Progenitor cell of endocrine pancreas (in vitro differentiated cells): ENCODE measurements around the gene ATP6V1G2. TPM values are rescaled to one million over a fixed set of nuclear protein-coding genes. Genes with fewer than 3 reads are reported as not detected.
A peak's percentile ranks its signal among the peaks of the same experiment; 100 is the strongest.

Experiments
- DNase-seq: peaks from one replicate; pipeline ENCODE4 v3.0.0; 2021; ENCODE audit warnings: low spot score; ENCODE audit not compliant: unreplicated experiment
- H3K27ac Mint-ChIP-seq: 2 replicates; pipeline ENCODE4 v1.8.0; 2021; ENCODE audit warnings: mild to moderate bottlenecking, moderate library complexity, mixed read lengths
- H3K27me3 Mint-ChIP-seq: 2 replicates; pipeline ENCODE4 v1.8.0; 2021; ENCODE audit warnings: mixed read lengths
- H3K36me3 Mint-ChIP-seq: 2 replicates; pipeline ENCODE4 v1.8.0; 2022; ENCODE audit warnings: mixed read lengths; ENCODE audit not compliant: insufficient read depth
- H3K4me1 Mint-ChIP-seq: 2 replicates; pipeline ENCODE4 v1.8.0; 2021; ENCODE audit warnings: low read depth, mixed read lengths
- H3K4me3 Mint-ChIP-seq: 2 replicates; pipeline ENCODE4 v1.8.0; 2021; ENCODE audit warnings: low read depth, mild to moderate bottlenecking, moderate library complexity, mixed read lengths
- H3K9me3 Mint-ChIP-seq: 2 replicates; pipeline ENCODE4 v1.8.0; 2021; ENCODE audit warnings: low read depth, mixed read lengths
- total RNA-seq: library from RNA; stranded (reverse); gene quantifications from 2 replicates; pipeline ENCODE4 v1.2.1, GENCODE V29; 2021
- TF ChIP-seq, protein P1 (sequence below): fragments of 200-600 bp; sonication (generic); IDR thresholded peaks from one replicate; pipeline ENCODE4 v1.5.0; 2021; ENCODE audit warnings: antibody characterized with exemption, mild to moderate bottlenecking; ENCODE audit not compliant: unreplicated experiment

Gene ATP6V1G2
- total RNA-seq, 1 donor from 2014 or later: 1.5 TPM

DNA sequence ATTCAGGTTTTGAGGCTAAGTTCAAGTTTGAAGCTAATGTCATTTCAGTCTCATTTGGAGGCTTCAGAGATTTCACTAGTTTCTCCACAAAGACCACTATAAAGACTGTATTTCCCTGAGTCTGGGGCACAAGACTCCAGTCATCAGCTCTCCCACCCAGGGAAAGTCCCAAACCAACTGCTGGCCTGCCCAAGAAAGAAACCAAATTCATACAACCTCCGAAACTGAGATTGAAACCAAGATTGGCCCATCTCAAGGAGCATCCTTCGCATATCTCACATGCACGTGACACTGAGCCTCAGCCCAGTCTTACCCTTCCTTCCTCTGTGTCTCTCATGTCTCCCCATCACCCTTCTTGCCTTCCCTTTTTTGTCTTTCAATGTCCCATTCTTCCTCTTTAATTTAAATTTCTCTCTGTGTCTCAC lies 22.1 kb upstream of the ATP6V1G2 start:
- TF ChIP-seq, protein P1, sequence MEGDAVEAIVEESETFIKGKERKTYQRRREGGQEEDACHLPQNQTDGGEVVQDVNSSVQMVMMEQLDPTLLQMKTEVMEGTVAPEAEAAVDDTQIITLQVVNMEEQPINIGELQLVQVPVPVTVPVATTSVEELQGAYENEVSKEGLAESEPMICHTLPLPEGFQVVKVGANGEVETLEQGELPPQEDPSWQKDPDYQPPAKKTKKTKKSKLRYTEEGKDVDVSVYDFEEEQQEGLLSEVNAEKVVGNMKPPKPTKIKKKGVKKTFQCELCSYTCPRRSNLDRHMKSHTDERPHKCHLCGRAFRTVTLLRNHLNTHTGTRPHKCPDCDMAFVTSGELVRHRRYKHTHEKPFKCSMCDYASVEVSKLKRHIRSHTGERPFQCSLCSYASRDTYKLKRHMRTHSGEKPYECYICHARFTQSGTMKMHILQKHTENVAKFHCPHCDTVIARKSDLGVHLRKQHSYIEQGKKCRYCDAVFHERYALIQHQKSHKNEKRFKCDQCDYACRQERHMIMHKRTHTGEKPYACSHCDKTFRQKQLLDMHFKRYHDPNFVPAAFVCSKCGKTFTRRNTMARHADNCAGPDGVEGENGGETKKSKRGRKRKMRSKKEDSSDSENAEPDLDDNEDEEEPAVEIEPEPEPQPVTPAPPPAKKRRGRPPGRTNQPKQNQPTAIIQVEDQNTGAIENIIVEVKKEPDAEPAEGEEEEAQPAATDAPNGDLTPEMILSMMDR: no peak
- peaks cover 14% of the 10 kb centered on the region for H3K27me3 Mint-ChIP-seq
- H3K4me1 Mint-ChIP-seq: peaks cover 2% of the 10 kb centered on the region
- no peak for DNase-seq
- no peak overlapping the region for H3K27ac Mint-ChIP-seq
- H3K36me3 Mint-ChIP-seq: no peaks in the 10 kb centered on the region
- H3K9me3 Mint-ChIP-seq: no peaks in the 10 kb centered on the region
- H3K4me3 Mint-ChIP-seq: no peak overlapping the region

DNA sequence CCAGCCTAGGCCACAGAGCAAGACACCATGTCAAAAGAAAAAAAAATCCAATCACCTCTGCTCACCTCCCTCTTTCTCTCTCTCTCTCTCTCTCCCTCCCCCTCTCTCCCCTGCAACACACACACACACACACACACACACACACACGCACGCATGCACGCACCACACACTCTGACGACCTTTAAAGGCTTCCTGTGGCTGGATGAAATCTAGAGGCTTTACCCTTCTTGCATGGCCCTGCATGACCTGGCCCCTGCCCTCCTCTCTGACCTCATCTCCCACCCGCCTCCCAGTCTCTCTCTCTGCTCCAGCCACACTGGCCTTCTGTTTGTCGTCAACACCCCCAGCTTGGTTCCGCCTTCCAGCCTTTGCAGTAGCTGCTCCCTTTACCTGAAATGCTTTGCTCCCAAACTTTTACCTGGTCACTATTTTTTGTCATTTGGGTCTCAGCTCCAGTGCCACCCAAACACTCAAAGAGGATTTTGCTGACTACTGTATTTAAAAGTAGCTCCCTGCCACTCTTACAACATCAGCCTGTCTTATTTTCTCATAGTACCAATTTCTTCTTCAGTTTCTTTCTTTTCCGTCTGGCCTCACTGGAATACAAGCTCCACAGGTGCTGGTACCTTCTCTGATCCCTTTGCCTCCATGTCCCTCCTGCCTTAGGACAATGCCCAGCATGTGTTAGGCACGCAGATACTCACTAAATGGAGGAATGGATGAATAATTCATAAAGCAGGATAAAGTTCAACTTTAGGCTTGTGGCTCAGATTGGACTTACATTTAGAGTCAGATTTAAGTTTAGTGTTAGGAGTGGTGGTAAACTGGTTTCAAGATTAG lies 21.3 kb upstream of the ATP6V1G2 start:
- peak overlapping the region; percentile 23 for H3K27ac Mint-ChIP-seq
- no peaks in the 10 kb centered on the region for H3K36me3 Mint-ChIP-seq
- H3K9me3 Mint-ChIP-seq: no peaks in the 10 kb centered on the region
- DNase-seq: no peak
- H3K4me1 Mint-ChIP-seq: peaks cover 2% of the 10 kb centered on the region
- TF ChIP-seq, protein P1: no peak
- H3K4me3 Mint-ChIP-seq: no peak overlapping the region
- peaks cover 10% of the 10 kb centered on the region for H3K27me3 Mint-ChIP-seq

DNA sequence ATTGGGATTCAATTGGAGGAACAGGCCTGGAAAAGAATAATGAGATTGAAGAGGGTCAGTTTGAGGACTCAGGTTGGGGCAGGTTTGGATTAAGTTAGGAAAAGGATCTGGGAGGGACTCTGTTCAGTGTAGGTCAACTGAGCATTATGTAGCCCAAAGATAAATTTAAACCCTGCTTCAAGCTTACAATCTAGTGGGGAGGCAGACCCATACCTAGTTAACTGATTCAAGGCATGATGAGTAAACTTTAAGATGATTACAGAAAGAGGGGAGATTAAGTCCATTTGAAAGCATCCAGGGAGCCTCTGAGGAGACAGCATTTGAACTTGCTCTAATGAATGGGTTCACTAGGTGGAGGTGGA lies 14.3 kb upstream of the ATP6V1G2 start:
- Mint-ChIP-seq H3K36me3 (peaks cover 12% of the 10 kb centered on the region), H3K27me3 (no peaks in the 10 kb centered on the region), H3K27ac (no peak overlapping the region), H3K4me3 (no peak overlapping the region), H3K4me1 (no peaks in the 10 kb centered on the region), H3K9me3 (no peaks in the 10 kb centered on the region)
- TF ChIP-seq, protein P1: no peak
- no peak for DNase-seq

DNA sequence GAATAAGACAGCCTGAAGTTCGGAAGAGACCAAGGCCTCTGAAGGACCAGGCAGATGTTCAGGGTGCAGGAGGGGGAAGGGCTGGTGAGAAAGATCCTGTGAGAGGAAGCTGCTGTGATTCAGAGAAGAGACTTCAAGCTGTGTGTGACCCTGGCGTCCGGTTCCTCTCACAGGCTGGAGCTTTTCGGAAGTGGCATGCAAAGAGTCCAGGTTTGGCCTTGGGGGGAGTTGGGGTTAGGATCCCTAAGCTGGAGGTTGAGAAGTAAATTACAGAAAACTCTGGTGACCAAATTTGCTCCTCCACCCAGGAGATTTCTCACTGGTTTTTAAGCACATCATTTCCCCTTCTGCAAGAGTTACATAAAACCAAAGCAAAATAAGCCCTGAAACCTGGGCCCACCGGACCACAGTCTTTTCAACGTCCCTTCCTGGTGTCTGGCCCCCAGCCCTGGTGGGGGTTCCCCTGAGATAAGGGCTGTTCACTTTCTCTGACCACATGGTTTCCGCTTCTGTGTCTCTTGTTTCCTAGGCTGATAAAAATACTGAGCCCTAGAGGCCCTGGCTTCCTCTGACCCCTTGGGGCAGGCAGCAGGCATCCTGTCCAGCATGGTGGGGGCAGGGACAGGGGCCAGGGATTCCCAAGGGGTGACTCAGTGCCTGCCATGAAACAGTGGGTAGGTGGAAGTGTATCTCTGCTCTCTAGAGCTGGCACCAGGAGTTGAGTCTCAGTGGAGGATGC lies 13.7 kb upstream of the ATP6V1G2 start:
- Mint-ChIP-seq H3K27ac (no peak overlapping the region), H3K27me3 (no peaks in the 10 kb centered on the region)

DNA sequence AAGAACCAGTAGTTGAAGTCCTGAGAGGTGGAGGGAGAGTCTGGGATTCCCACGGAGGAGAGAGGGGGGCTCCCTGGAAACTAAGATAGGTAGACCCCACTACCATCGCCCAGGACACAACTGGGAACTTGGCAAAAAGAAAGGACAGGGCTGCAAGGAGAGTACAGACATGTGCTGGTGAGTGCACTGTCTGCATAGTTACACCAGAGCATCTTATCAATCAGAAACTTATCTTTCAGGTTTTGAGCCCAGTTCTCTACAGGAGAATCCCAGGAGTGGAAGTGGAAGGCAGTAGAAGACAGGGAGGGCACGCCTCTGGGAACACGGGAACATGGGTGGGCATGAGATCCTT lies 13.2 kb upstream of the ATP6V1G2 start:
- H3K27ac Mint-ChIP-seq: no peak overlapping the region
- H3K27me3 Mint-ChIP-seq: no peaks in the 10 kb centered on the region
- no peak for DNase-seq
- no peak overlapping the region for H3K4me3 Mint-ChIP-seq
- H3K4me1 Mint-ChIP-seq: no peaks in the 10 kb centered on the region
- no peaks in the 10 kb centered on the region for H3K9me3 Mint-ChIP-seq
- TF ChIP-seq, protein P1: no peak
- peaks cover 14% of the 10 kb centered on the region for H3K36me3 Mint-ChIP-seq

More for the DNA sequence above, 13.7 kb upstream of the ATP6V1G2 start:
- Mint-ChIP-seq H3K4me1 (no peaks in the 10 kb centered on the region), H3K36me3 (peaks cover 12% of the 10 kb centered on the region), H3K4me3 (no peak overlapping the region), H3K9me3 (no peaks in the 10 kb centered on the region)
- no peak for DNase-seq
- TF ChIP-seq, protein P1: no peak
